Hepatocyte (in vitro differentiated cells): ENCODE results near the gene ACTL7A.

Source experiments
- CTCF ChIP-seq: fragments of 200-600 bp; sonication (generic); IDR thresholded peaks from 2 replicates; pipeline ENCODE4 v1.5.1; 2016; ENCODE audit warnings: antibody characterized with exemption, mild to moderate bottlenecking; ENCODE audit not compliant: poor library complexity
- EZH2 ChIP-seq: fragments of 200-600 bp; sonication (generic); IDR thresholded peaks from 2 replicates; pipeline ENCODE4 v1.6.1; 2016; ENCODE audit warnings: antibody characterized with exemption, mild to moderate bottlenecking, borderline replicate concordance
- EZH2phosphoT487 ChIP-seq: fragments of 200-600 bp; sonication (generic); IDR thresholded peaks from one replicate; pipeline ENCODE4 v1.6.1; 2018; ENCODE audit warnings: antibody characterized with exemption, mild to moderate bottlenecking, low read depth, moderate library complexity; ENCODE audit not compliant: unreplicated experiment, severe bottlenecking

GRCh38 chr9:108812396-108813025 lies 49.6 kb upstream of the ACTL7A start:
- no peak for TF ChIP-seq CTCF
- no peak for TF ChIP-seq EZH2
- no peak for TF ChIP-seq EZH2phosphoT487
